ENCODE results near the gene RFC4. TPM values are rescaled to one million over a fixed set of nuclear protein-coding genes. Genes with fewer than 3 reads are reported as not detected.
A peak's percentile ranks its signal among the peaks of the same experiment; 100 is the strongest.

RFC4 gene
- total and polyA plus RNA-seq, 2 of the 13 experiments (the other 11 are each of a cell fraction or from before 2014, with no cell fraction given) = 18.5 to 103 TPM

- TF ChIP-seq, protein P1, sequence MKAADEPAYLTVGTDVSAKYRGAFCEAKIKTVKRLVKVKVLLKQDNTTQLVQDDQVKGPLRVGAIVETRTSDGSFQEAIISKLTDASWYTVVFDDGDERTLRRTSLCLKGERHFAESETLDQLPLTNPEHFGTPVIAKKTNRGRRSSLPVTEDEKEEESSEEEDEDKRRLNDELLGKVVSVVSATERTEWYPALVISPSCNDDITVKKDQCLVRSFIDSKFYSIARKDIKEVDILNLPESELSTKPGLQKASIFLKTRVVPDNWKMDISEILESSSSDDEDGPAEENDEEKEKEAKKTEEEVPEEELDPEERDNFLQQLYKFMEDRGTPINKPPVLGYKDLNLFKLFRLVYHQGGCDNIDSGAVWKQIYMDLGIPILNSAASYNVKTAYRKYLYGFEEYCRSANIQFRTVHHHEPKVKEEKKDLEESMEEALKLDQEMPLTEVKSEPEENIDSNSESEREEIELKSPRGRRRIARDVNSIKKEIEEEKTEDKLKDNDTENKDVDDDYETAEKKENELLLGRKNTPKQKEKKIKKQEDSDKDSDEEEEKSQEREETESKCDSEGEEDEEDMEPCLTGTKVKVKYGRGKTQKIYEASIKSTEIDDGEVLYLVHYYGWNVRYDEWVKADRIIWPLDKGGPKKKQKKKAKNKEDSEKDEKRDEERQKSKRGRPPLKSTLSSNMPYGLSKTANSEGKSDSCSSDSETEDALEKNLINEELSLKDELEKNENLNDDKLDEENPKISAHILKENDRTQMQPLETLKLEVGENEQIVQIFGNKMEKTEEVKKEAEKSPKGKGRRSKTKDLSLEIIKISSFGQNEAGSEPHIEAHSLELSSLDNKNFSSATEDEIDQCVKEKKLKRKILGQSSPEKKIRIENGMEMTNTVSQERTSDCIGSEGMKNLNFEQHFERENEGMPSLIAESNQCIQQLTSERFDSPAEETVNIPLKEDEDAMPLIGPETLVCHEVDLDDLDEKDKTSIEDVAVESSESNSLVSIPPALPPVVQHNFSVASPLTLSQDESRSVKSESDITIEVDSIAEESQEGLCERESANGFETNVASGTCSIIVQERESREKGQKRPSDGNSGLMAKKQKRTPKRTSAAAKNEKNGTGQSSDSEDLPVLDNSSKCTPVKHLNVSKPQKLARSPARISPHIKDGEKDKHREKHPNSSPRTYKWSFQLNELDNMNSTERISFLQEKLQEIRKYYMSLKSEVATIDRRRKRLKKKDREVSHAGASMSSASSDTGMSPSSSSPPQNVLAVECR (CRISPR knock-in tag; IDR thresholded peaks at IDR 0.05; ENCODE audit: borderline replicate concordance) = peak; percentile 71; the same call in 1 of the 2 replicates
- peak; percentile 84 for TF ChIP-seq ZFY (CRISPR knock-in tag; IDR thresholded peaks at IDR 0.05)
- no peak; the same call in 1 of the 2 replicates for TF ChIP-seq BRF2 (CRISPR knock-in tag; IDR thresholded peaks at IDR 0.05)
- peak; percentile 74; the same call in 1 of the 2 replicates for TF ChIP-seq YEATS2 (CRISPR knock-in tag; IDR thresholded peaks at IDR 0.05; ENCODE audit: borderline replicate concordance)
- TF ChIP-seq, protein P2, sequence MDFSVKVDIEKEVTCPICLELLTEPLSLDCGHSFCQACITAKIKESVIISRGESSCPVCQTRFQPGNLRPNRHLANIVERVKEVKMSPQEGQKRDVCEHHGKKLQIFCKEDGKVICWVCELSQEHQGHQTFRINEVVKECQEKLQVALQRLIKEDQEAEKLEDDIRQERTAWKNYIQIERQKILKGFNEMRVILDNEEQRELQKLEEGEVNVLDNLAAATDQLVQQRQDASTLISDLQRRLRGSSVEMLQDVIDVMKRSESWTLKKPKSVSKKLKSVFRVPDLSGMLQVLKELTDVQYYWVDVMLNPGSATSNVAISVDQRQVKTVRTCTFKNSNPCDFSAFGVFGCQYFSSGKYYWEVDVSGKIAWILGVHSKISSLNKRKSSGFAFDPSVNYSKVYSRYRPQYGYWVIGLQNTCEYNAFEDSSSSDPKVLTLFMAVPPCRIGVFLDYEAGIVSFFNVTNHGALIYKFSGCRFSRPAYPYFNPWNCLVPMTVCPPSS (IDR thresholded peaks at IDR 0.05) = no peak
- no peak for TF ChIP-seq SMC3 (IDR thresholded peaks at IDR 0.05; ENCODE audit: low read length)
- no peak for TF ChIP-seq ZNF282 (IDR thresholded peaks at IDR 0.05; ENCODE audit: partially characterized antibody)
- no peak for TF ChIP-seq GPBP1L1 (CRISPR knock-in tag; IDR thresholded peaks at IDR 0.05)
- TF ChIP-seq SUZ12 (IDR thresholded peaks at IDR 0.05; ENCODE audit: low read depth, low read length) = no peak
- no peak for TF ChIP-seq TMF1 (CRISPR knock-in tag; IDR thresholded peaks at IDR 0.05; ENCODE audit: low read depth)
- TF ChIP-seq ZNF280B (CRISPR knock-in tag; IDR thresholded peaks at IDR 0.05; ENCODE audit: borderline replicate concordance) = no peak
- no peak for TF ChIP-seq ATF6 (CRISPR knock-in tag; conservative IDR thresholded peaks at IDR 0.05)
- no peak for TF ChIP-seq ZNF274 (CRISPR knock-in tag; IDR thresholded peaks at IDR 0.05)
- no peak for TF ChIP-seq RAD51 (IDR thresholded peaks at IDR 0.05; ENCODE audit: borderline replicate concordance)
- TF ChIP-seq ISL2 (CRISPR knock-in tag; IDR thresholded peaks at IDR 0.05) = no peak; the same call in 1 of the 2 replicates
- no peak for TF ChIP-seq ZNF766 (CRISPR knock-in tag; IDR thresholded peaks at IDR 0.05; ENCODE audit: borderline replicate concordance)
Observed at GRCh38 chr3:186783731-186784515, 22.4 kb downstream of the RFC4 start (continued).

Measured in HepG2 (cell line).